Prostate gland (tissue), 2 donors: ENCODE data around the gene CDX1.

Experiments
- POLR2A ChIP-seq: fragments of 450-650 bp; IDR thresholded peaks from one replicate; pipeline ENCODE4 v1.6.1; 2016; ENCODE audit warnings: antibody characterized with exemption, mild to moderate bottlenecking
- TF ChIP-seq, protein P1 (sequence below), 4 experiments: fragments of 200-600 bp in 2 of 4; fragments of 450-650 bp in 2 of 4; sonication (generic) in 2 of 4; IDR thresholded peaks; 1 replicate in 3 of 4; 2 replicates in 1 of 4; pipeline ENCODE4 v1.5.1; 2016 to 2019; ENCODE audit warnings: antibody characterized with exemption in 4 of 4, mild to moderate bottlenecking in 2 of 4, moderate library complexity in 2 of 4

- TF ChIP-seq POLR2A: no peak
- TF ChIP-seq, protein P1, sequence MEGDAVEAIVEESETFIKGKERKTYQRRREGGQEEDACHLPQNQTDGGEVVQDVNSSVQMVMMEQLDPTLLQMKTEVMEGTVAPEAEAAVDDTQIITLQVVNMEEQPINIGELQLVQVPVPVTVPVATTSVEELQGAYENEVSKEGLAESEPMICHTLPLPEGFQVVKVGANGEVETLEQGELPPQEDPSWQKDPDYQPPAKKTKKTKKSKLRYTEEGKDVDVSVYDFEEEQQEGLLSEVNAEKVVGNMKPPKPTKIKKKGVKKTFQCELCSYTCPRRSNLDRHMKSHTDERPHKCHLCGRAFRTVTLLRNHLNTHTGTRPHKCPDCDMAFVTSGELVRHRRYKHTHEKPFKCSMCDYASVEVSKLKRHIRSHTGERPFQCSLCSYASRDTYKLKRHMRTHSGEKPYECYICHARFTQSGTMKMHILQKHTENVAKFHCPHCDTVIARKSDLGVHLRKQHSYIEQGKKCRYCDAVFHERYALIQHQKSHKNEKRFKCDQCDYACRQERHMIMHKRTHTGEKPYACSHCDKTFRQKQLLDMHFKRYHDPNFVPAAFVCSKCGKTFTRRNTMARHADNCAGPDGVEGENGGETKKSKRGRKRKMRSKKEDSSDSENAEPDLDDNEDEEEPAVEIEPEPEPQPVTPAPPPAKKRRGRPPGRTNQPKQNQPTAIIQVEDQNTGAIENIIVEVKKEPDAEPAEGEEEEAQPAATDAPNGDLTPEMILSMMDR (IDR thresholded peaks at IDR 0.05): no peak
These were observed 64.3 kb downstream of the CDX1 start for GRCh38 chr5:150230842-150231241.
